Breast epithelium (tissue), 4 donors: ENCODE measurements around the gene ILK. TPM values are rescaled to one million over a fixed set of nuclear protein-coding genes. Genes with fewer than 3 reads are reported as not detected.
A peak's percentile ranks its signal among the peaks of the same experiment; 100 is the strongest.

Source experiments
- DNase-seq, 2 donors: peaks; one replicate each; pipeline ENCODE4 v3.0.0-alpha.2; 2019; ENCODE audit warnings: low spot score in 2 of 2
- H3K27ac ChIP-seq, 2 donors: fragments of 200-600 bp; sonication (generic) in 1 of 2; one replicate each; pipeline ENCODE4 v1.5.1; 2016 to 2019; ENCODE audit warnings: mild to moderate bottlenecking in 1 of 2
- H3K27me3 ChIP-seq, 2 donors: fragments of 200-600 bp; sonication (generic) in 1 of 2; one replicate each; pipeline versions ENCODE4 v1.5.1 to v1.6.0; 2017 to 2019; ENCODE audit warnings: control low read depth in 1 of 2, mild to moderate bottlenecking in 1 of 2
- H3K36me3 ChIP-seq: fragments of 200-600 bp; one replicate; pipeline ENCODE4 v1.5.1; 2019
- H3K4me1 ChIP-seq, 2 donors: fragments of 200-600 bp; sonication (generic); one replicate each; pipeline ENCODE4 v1.5.1; 2016 to 2019; ENCODE audit warnings: control low read depth in 1 of 2
- H3K4me3 ChIP-seq, 3 donors: fragments of 200-600 bp; sonication (generic); 1 replicate in 2 of 3; 2 replicates in 1 of 3; pipeline ENCODE4 v1.5.1; 2016 to 2019; ENCODE audit warnings: mild to moderate bottlenecking in 3 of 3, moderate library complexity in 2 of 3
- H3K9me3 ChIP-seq, 2 donors: fragments of 200-600 bp; sonication (generic) in 1 of 2; one replicate each; pipeline ENCODE4 v1.5.1; 2016 to 2019; ENCODE audit warnings: control low read depth in 1 of 2
- POLR2A ChIP-seq: fragments of 450-650 bp; IDR thresholded peaks from one replicate; pipeline ENCODE4 v1.6.1; 2016; ENCODE audit warnings: antibody characterized with exemption, mild to moderate bottlenecking, moderate library complexity
- POLR2AphosphoS5 ChIP-seq, 3 donors: sonication (generic); formaldehyde crosslinking; IDR thresholded peaks; one replicate each; pipeline ENCODE4 v1.6.1; 2017; ENCODE audit warnings: antibody characterized with exemption in 3 of 3
- intact Hi-C: fragments of 100-400 bp; cut with DNase I; formaldehyde crosslinking; loops from one replicate; pipeline ENCODE4 v1.15.1; 2023; ENCODE audit warnings: low total_unique reads
- total RNA-seq, 3 donors: library from RNA; depleted of rRNA; stranded (reverse); fragments of >200 nt; gene quantifications; one replicate each; pipeline ENCODE4 v1.1.0, GENCODE V29; 2016
- TF ChIP-seq, protein P1 (sequence below), 3 donors: fragments of 450-650 bp; IDR thresholded peaks; one replicate each; pipeline ENCODE4 v1.5.1; 2016 to 2017; ENCODE audit warnings: antibody characterized with exemption in 3 of 3, mild to moderate bottlenecking in 3 of 3, moderate library complexity in 3 of 3

The ILK gene
- total RNA-seq, 3 donors from 2014 or later, result 113 to 118 (median 113) TPM

DNA sequence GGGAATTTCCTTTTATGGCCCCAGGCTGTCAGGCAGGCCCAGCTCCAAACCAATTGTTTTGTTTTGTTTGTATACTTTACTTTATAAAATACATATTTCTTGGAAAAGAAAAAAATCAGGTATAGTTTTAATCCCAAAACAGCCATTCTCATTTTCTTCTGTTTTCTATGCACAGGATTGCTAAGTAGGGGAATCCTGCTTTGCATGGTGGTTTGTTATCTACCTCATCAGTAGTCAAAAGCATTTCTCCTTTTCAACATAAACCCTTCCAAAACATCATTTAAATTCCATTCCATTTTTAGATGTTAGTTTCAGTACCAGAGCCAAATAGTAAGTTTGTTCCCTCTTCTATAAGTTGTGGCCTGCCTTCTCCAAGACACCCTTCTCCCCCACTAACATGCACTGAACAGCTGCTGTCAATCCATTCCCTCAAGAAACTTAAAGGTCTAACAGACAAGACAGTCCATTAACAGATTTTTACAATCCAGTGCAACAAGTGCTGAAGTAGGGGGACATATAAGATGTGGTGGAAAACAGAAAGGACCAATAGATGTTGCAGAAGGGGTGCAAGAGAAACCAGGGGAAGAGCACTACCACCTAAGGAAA lies 3.7 kb downstream of the ILK start:
- Histone ChIP-seq H3K9me3 (no peaks in the 10 kb centered on the region), H3K27ac (peak overlapping the region; percentile 92 to 96), H3K27me3 (no peaks in the 10 kb centered on the region), H3K4me1 (peaks cover under 1 to 28% of the 10 kb centered on the region in 2 donors), H3K4me3 (peak overlapping the region in 2 of 3 donors; percentile 56 to 92), H3K36me3 (peaks cover 13% of the 10 kb centered on the region)
- TF ChIP-seq POLR2AphosphoS5 (IDR thresholded peaks at IDR 0.05) (no peak), POLR2A (no peak)
- TF ChIP-seq, protein P1, sequence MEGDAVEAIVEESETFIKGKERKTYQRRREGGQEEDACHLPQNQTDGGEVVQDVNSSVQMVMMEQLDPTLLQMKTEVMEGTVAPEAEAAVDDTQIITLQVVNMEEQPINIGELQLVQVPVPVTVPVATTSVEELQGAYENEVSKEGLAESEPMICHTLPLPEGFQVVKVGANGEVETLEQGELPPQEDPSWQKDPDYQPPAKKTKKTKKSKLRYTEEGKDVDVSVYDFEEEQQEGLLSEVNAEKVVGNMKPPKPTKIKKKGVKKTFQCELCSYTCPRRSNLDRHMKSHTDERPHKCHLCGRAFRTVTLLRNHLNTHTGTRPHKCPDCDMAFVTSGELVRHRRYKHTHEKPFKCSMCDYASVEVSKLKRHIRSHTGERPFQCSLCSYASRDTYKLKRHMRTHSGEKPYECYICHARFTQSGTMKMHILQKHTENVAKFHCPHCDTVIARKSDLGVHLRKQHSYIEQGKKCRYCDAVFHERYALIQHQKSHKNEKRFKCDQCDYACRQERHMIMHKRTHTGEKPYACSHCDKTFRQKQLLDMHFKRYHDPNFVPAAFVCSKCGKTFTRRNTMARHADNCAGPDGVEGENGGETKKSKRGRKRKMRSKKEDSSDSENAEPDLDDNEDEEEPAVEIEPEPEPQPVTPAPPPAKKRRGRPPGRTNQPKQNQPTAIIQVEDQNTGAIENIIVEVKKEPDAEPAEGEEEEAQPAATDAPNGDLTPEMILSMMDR (IDR thresholded peaks at IDR 0.05), result no peak
- peak in 1 of 2 donors; percentile 9 for DNase-seq
- intact Hi-C loops, result loop anchor here (5.0 kb wide), 1 partner anchor 1565 kb away; no protein-coding TSS in a partner anchor

DNA sequence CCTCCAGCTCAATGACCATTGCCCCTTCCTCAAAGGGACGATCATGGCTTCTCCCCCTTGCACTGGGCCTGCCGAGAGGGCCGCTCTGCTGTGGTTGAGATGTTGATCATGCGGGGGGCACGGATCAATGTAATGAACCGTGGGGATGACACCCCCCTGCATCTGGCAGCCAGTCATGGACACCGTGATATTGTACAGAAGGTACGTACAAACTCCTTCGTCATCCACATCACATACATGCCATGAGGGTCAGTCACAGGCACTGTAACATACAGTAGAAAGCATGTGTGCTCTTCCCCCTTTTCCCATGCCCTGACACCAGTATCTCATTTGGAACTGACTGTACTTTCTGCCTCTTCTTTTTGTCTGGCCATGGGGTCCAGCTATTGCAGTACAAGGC lies 4.4 kb downstream of the ILK start:
- Histone ChIP-seq H3K4me3 (no peak overlapping the region), H3K27ac (peak overlapping the region; percentile 92 to 96), H3K27me3 (no peaks in the 10 kb centered on the region), H3K36me3 (peaks cover 13% of the 10 kb centered on the region), H3K9me3 (no peaks in the 10 kb centered on the region), H3K4me1 (peaks cover 0 to 24% of the 10 kb centered on the region in 2 donors)
- DNase-seq, result peak in 1 of 2 donors; percentile 15
- TF ChIP-seq POLR2AphosphoS5 (IDR thresholded peaks at IDR 0.05) (no peak), POLR2A (no peak)
- TF ChIP-seq, protein P1 (IDR thresholded peaks at IDR 0.05), result no peak
- intact Hi-C loops, result loop anchor here (5.0 kb wide), 1 partner anchor 1564 kb away; no protein-coding TSS in a partner anchor

DNA sequence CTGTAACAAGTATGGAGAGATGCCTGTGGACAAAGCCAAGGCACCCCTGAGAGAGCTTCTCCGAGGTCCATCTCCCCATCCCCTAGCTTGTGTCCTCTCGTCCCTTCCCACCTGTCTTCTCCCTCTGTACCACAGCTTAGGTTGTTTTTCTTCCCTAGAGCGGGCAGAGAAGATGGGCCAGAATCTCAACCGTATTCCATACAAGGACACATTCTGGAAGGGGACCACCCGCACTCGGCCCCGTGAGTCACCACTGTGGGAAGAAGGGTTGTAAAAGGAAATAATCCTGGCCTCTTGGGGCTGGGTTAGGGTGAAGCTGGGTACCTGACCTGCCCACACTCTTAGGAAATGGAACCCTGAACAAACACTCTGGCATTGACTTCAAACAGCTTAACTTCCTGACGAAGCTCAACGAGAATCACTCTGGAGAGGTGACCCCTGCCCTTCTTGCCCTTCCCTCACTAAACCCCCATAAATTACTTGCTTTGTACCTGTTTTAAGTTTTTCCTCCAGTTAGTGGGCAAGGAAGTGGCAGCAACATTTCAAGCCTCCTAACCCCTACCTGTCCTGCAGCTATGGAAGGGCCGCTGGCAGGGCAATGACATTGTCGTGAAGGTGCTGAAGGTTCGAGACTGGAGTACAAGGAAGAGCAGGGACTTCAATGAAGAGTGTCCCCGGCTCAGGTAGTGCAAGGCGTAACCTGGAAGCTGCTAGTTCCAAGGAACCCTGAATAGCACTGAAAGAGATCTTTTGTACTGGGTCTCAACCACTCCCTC lies 5.3 kb downstream of the ILK start:
- no peaks in the 10 kb centered on the region for H3K27me3 ChIP-seq
- peaks cover 13% of the 10 kb centered on the region for H3K36me3 ChIP-seq
- no peak overlapping the region for H3K4me3 ChIP-seq
- DNase-seq, result peak in 1 of 2 donors; percentile 19
- peak overlapping the region; percentile 92 to 96 for H3K27ac ChIP-seq
- H3K9me3 ChIP-seq, result no peaks in the 10 kb centered on the region
- TF ChIP-seq, protein P1 (IDR thresholded peaks at IDR 0.05), result no peak
- TF ChIP-seq POLR2A, result no peak
- no peak for TF ChIP-seq POLR2AphosphoS5 (IDR thresholded peaks at IDR 0.05)
- intact Hi-C loops, result loop anchor here (5.0 kb wide), 1 partner anchor 1563 kb away; no protein-coding TSS in a partner anchor
- peaks cover 0 to 24% of the 10 kb centered on the region in 2 donors for H3K4me1 ChIP-seq

DNA sequence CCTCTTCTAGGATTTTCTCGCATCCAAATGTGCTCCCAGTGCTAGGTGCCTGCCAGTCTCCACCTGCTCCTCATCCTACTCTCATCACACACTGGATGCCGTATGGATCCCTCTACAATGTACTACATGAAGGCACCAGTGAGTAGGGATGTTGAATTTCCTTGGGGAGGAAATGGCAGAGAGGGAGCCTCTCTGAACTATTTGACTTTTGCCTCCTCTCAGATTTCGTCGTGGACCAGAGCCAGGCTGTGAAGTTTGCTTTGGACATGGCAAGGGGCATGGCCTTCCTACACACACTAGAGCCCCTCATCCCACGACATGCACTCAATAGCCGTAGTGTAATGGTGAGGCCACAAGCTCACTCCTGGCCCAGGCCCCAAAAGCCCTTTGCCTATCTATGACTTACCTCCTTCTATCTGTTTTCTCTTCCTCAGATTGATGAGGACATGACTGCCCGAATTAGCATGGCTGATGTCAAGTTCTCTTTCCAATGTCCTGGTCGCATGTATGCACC lies 6.0 kb downstream of the ILK start:
- H3K27me3 ChIP-seq, result no peaks in the 10 kb centered on the region
- H3K9me3 ChIP-seq, result no peaks in the 10 kb centered on the region
- no peak overlapping the region for H3K4me3 ChIP-seq
- intact Hi-C loops, result loop anchor here (5.0 kb wide), 1 partner anchor 1563 kb away; no protein-coding TSS in a partner anchor
- peaks cover 13% of the 10 kb centered on the region for H3K36me3 ChIP-seq
- peaks cover 0 to 24% of the 10 kb centered on the region in 2 donors for H3K4me1 ChIP-seq
- H3K27ac ChIP-seq, result peak overlapping the region; percentile 92 to 96
- TF ChIP-seq POLR2AphosphoS5 (IDR thresholded peaks at IDR 0.05) (no peak), POLR2A (no peak)
- TF ChIP-seq, protein P1 (IDR thresholded peaks at IDR 0.05), result no peak
- peak in 1 of 2 donors; percentile 16 for DNase-seq
